HG02852 (cell line): ENCODE measurements around the gene ARMS2.

ENCODE experiments used
- ATAC-seq: cut with Tn5 transposase; IDR thresholded peaks from one replicate; pipeline ENCODE4 v1.9.1; 2021; ENCODE audit warnings: mild to moderate bottlenecking, moderate library complexity; ENCODE audit not compliant: unreplicated experiment

ARMS2 gene

DNA sequence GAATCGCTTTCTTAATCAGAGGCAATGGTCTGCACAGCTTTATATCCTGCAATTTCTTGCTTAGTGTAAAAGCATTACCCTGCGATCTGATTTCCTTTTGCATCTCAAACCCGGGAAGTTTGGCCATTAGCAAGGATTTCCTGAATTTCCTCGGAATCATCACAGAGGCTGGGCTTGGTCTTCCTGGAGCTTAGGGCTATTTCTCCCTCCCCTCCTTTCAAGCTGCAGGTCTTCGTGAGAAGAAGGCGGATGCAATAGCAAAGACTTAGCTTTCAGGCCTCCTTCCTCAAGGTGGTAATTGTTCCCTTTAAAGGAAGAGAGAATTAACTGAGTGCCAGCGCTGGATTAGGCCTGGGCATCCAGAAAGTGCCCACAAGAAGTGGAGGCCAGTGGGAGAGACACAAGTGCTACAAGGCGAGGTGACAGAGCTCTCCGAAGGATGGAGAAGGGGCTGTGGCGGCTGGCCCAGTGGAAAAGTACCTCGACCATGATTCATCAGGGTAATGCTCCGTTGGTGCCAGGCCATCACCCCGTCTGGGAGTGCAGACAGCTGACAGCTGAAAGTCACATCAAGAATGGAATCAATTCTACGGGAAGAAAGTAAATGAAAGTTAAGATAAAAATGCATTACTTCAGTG, 4.0 kb upstream of the ARMS2 start:
- ATAC-seq: no peak

DNA sequence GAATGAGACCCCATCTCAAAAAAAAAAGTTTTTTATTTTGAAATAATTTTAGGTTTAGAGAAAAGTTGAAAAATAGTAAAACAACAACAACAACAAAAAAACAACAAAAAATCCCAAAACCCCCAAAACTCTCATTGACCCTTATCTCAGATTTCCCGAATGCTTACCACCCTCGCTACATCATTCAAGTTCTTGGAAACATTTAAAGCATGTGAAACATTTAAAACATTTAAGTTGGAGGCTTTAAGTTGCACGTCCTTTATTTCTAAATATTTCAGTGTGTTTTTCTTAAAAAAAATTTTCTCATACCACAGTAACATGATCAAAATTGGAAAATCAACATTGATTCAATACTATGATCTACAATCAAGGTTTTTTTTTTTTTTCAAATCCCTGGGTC, 382 bp upstream of the ARMS2 start:
- ATAC-seq: no peak

DNA sequence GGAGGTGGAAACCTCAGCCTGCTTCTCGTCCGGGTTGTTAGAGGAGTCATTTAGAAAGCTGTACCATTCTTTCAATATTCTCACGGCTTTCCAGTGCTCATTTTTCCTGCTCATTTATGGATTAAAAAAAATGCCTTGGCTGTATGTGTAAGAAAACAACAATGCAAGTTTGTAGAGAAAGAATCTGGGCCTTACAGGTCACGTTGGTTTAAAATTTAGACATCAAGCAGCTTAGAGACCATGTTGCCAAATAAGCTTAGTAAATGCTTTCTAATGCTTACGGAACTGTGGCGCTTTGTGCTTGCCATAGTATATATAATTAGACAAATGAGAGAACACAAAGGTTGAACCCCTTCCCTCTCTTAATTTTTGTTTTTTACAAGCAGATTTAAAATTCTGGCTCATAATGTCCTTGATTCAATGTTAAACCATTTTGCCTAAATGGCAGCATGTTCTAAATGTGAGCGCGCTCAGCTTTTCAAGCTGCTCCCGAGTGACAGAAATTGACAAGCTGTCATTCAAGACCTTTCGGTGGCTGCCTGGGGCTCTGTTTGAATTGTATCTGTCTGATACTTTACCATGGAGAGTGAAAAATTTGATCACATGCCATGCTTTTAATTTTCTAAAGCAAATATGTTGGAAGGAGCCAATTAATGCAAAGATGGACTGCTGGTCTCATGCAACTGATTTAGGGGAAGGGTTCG, 1.1 kb downstream of the ARMS2 start:
- no peak for ATAC-seq

DNA sequence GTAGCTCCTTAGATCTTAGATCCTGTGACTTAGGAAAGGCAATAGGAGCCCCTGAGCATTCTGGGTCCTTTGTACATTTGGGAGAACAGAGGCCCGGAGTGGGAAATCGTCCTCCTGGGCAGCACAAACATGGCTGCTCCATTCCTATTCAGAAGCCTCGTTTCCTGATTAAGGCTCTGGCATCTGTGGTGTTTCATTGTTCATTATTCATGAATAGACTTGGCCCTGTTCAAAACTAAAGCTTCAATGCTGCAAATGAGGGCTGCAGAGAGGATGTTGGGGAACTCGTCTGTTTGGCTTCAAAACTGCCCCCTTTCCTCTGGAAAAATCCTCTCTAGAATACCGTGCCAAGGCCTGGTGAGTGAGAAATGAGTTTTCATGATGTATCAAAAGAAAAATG, 3.5 kb downstream of the ARMS2 start:
- ATAC-seq: no peak

DNA sequence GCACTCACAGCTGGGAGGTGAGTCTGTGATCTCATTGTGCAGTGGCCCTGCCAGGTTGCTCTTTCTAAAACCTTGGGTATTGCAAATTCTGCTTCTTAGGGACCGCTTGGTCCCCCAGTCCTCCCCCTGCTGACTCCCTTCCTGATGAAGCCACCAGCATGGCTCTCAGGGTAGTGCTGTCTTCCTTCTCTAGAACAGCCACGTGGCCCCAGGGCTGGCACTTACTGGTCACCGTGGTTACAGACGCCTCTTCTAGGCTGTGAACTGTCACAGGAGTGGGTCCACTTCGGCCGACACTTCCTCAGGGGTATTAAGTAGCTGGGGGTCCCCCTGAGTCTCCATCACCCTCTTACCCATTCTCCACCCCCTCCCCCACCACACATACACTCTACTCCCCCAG, 4.2 kb downstream of the ARMS2 start:
- ATAC-seq: no peak

DNA sequence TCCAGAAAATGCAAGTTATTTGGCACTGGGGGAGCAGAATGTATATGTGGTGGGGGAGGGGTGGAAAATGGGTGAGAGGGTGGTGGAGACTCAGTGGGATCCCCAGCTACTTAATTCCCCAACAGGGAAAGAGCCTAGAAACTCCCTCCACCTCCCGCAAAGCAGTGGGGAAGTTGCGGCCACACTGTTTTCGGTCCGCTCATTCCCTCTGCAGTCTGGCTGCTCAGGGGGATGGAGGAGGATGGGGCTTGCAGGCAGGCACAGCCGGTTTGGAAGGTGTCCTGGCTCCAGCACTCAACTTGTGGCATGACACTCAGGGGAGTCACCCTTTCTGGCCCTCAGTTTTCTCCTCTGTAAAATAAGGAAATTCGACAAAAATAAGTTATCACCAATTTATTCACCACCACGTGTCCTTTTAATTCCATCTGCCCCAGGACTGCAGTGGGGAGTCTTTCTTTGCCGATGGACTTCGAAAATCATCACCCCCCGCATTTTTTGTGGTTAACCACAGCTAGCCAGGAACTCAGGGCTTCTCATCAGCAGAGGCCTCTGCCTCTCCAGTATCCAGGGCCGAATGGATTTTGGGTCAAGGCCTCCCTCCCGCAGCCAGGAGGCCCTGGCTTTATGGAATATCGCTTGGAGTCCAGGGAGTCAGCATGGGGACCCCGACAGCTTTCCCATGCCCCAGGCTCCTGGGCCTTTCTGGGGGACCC, 5.3 kb downstream of the ARMS2 start:
- no peak for ATAC-seq

DNA sequence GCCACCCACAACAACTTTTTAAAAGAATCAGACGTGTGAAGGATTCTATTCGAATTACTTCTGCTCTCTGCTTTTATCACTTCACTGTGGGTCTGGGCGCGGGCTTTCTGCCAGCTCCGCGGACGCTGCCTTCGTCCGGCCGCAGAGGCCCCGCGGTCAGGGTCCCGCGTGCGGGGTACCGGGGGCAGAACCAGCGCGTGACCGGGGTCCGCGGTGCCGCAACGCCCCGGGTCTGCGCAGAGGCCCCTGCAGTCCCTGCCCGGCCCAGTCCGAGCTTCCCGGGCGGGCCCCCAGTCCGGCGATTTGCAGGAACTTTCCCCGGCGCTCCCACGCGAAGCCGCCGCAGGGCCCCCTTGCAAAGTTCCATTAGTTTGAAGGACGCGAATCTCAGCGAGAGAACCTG, 6.4 kb downstream of the ARMS2 start:
- ATAC-seq: no peak

DNA sequence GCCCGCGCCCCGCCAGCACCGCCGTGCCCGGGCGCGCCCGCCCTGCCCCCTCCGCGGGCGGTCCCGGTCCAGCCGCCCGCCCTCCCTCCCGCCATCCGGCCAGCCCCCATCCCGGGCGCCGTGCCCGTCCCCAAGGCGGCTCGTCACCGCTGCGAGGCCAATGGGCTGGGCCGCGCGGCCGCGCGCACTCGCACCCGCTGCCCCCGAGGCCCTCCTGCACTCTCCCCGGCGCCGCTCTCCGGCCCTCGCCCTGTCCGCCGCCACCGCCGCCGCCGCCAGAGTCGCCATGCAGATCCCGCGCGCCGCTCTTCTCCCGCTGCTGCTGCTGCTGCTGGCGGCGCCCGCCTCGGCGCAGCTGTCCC, 6.9 kb downstream of the ARMS2 start, which contains the start of gene HTRA1:
HTRA1 (plus strand) TSS at position 187 of the 362 bp plus-strand sequence; CDS start at position 287, 100 bp downstream.
- no peak for ATAC-seq

DNA sequence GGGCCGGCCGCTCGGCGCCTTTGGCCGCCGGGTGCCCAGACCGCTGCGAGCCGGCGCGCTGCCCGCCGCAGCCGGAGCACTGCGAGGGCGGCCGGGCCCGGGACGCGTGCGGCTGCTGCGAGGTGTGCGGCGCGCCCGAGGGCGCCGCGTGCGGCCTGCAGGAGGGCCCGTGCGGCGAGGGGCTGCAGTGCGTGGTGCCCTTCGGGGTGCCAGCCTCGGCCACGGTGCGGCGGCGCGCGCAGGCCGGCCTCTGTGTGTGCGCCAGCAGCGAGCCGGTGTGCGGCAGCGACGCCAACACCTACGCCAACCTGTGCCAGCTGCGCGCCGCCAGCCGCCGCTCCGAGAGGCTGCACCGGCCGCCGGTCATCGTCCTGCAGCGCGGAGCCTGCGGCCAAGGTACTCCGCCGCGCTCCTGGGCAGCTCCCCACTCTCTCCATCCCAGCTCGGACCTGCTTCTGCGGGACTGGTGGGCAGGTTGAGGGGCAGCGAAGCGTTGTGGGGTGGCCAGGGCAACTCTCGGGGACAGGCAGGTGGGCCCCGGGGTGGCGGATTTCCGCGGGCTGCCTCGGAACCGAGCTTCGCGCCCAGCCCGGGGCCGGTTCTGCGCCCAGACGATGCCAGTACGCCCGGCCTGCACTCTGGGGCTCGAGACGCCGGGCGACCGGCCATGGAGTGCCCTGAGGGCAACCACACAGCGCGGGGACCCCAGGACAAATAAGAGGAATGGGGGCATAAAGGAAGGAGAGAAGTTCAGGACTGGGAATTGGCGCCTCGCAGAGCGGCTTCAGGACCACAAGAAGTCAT, 7.5 kb downstream of the ARMS2 start:
- ATAC-seq: no peak

DNA sequence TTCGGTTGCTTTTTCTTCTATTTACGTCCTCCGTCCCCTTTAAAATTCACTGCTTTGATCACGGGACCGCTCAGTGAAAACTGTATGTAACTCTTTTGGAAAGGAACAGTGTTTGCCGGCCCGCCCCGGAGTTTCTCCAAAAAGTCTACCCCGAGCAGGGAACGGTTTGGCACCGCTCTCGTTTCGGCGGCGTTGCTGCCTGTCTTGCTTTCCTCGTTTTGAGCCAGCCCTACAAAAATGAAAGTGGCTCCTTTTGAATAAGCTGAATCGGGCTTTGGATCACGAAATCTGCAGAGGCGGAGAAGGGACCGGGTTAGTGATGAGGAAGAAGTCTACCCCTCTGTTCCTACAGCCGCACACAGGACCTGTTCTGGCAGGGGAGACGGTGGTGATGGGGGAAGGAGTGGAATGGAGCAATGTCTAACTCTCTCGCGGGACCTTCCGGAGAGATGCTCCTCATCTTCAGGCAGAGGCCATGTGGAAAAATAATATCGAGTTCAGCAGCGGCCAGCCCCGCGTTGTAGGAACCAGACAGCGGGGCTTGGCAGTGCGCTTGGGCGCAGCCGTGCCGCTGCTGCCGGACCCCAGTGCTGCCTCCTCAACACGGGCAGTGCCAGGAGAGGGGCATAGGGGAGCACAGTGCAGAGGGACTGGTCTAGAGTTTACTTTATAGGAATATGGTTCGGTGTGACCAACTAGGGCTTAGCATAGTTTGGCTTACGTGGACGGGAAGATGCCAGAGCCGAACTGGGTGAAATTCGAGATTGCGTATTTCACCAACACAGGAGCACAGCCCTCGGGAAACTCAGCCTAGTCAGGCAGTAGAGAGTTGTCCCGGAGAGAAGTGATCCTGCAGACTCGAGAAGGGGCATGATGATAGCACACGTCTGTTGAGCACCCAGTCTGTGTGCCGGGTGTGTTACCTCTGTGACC, 8.3 kb downstream of the ARMS2 start:
- no peak for ATAC-seq

DNA sequence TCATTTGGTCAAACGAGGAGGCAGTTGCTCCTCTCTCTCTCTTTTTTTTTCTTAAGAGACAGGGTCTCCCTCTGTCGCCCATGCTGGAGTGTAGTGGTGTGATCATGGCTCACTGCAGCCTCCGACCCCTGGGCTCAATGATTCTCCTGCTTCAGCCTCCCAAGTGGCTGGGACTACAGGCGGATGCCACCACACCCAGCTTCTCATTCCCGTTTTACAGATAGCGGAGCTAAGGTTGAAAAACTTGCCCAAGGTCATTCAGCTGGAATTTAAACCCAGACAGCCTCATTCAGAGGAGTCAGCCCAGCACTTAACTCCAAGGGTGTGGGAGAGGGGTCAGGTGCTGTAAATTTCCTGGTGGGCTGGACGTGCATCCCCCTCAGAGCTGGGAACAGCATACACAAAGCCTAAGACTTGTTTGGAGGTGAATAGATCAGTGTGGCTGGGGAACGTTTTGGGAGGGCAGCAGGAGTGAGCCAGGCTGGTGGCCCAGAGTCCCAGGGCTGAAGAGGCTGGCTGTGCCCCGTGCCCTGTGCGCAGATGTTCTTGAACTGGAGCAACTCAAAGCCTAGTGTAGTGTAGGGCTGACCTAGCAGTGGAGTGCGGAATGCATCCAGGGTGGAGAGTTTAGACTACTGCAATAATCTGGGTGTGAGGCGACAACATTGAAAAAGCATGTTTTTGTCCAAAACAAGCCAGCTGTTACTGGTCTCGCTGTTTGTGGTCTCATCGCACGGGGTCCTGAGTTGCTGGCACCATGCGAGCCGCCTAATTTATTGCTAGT, 9.2 kb downstream of the ARMS2 start:
- no peak for ATAC-seq

DNA sequence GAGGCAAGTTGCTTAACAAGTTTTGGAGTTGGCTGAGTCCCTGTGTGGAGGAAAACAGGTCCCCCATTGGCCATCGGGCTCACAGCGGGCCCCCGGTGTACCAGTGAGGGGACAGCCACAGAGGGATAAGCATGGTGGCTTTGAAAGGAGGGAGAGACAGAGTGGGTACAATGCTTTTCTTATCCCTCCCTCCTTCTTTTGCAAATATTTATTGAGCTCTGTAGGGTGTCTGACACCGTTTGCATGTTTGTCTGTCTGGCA, 9.7 kb downstream of the ARMS2 start:
- ATAC-seq: no peak

DNA sequence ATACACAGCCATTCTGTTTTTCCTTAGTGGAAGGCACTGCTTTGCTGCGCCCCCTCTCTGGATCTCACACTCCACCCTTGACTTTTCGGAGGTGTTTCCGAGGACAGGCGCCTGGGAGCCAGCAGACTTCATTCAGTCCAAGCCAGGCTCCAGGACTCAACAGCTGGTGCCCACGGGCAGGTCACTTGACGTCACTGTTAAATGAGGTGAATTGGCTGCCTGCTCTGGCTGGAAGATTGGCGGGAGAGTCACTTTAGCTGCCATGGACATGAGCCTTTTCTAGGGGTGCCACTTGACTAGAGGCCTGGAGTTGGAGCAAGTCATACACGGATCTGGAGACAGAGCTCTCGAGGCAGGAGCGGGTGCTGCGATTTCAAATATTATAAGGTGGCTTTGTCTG, 10.1 kb downstream of the ARMS2 start:
- ATAC-seq: no peak

DNA sequence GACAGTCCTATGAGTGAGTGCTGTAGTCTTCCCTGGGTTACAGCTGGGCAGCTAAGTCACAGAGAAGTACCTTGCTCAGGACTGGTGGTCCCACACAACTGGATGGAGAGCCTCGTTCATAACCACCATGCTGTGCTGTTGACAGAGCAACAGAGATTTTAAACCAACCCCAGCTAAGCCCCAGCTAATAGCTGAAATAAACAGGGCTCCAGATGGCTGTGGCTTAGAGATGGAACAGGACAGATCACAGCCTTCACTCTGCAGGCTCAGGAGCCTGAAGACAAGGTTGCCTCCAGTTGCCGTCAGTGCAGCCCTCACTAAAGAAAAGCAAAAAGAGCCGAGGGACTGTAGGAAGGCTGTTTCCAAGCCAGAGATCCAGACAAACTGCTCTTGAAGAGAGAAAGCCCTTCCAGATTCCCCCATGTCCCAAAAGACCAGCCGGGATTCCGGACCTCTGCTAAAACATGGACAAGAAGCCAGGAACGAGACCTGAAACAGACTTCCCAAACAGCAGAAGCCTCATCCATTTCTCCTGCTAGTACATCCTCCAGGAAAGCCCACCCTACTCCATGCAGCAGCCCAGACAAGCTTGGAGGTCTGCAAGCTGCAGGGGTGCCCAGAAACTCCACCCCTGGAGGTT, 11.1 kb downstream of the ARMS2 start:
- ATAC-seq: no peak

DNA sequence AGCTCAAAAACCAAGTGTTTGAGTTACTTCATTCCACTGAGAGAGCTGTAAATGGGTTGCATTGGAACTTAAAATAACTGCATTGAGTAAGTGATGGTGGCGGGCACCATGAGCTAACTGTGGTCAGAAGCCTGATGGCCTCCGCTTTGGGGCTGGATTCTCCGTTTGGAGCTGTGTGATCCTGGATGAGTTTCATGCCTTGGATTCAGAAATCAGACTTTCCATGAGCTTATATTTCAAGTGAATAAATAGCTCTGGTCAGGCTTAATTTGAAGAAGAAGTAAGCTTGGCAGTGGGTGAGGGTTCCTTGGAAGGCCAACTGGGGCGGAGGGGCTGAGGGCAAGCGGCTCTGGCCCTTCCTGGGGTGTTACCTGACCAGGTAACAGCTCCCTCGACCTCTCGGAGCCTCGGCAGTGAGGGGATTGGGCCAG, 12.5 kb downstream of the ARMS2 start:
- no peak for ATAC-seq

DNA sequence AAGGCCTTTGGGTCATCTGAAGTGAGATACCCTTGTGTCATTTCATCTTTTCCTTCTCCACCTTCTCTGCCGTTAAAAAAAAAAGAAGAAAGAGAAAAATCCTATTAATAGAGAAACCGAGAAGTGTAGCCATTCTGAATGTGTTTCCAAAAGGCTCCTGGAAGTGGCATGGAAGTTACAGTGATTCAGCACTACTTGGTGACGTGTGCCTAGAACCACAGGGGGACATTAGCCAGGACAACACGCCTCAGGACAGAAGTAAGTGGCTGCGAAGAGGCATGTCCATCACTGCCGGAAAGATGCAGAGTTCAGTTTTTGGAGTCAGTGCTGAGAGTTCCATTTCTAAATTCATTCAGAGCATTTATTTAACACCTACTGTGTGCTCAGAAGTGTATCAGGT, 13.2 kb downstream of the ARMS2 start:
- no peak for ATAC-seq

DNA sequence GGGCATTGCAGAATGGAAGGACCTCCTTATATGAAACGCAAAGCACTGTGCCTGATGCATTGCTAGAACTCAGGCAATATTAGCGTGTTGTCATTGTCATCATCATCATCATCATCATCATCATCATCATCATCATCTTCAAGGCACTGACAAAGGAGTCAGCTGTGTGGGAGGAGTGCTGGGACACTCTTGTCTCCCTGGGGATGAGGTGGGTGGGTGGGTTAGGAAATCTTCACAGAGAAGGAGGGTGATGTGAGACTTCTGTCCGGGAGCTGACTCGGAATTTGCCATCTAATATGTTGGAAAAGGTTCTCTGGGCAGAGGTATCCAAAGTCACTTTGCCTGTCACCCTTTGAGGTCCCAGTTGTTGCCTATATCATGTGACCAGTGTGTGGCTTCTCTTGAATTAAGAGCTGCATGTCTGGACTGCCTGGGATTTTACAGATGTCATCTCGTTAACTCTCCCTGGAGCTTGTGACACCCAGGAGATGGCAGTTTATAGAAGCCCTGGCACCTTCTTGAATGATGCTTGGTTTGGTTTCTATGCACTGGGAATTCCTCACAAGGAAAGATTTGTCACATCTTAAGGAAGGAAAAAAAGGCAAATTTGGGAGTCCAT, 14.0 kb downstream of the ARMS2 start:
- no peak for ATAC-seq

DNA sequence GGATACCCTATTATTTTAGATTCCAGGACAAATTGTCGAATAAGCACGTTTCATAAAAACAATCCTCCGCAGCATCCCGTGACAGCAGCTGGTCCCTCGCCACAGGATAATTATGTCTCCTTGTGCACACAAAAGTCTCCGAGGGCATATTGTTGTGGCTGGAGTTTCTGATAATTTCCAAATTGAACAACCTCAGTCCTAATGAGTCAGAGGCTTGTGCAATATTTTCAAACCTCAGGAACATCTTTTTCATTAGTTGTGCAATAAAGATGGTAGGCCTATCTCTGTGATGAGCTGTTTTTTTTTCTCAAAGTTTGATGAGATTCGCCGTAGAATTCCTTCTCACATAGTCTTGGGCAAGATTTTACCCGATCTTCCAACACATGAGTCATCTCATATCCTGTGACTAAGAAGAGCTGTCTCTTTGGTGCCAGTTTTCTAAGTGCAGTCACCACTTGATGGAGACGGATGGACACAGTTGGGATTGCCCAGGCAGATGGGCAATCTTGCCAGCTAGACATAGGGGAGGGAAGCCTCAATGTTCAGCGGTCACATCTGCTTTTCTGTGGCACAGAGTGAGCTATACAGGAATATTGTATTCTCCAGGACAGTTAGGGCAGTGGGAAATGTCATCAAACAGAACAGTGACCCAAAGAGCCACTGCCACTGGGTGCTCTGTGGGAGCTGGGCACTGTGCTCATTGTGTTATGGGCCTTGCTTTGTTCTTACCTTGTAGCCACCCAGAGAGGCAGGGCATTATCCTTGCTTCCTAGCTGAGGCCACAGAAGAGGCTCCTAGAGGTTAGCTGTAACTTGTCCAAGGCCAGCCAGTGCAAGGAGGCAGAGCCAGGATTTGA, 14.7 kb downstream of the ARMS2 start:
- no peak for ATAC-seq
